Measurements from ENCODE around the gene DNAJB5.
A peak's percentile ranks its signal among the peaks of the same experiment; 100 is the strongest.

DNAJB5 gene

DNA sequence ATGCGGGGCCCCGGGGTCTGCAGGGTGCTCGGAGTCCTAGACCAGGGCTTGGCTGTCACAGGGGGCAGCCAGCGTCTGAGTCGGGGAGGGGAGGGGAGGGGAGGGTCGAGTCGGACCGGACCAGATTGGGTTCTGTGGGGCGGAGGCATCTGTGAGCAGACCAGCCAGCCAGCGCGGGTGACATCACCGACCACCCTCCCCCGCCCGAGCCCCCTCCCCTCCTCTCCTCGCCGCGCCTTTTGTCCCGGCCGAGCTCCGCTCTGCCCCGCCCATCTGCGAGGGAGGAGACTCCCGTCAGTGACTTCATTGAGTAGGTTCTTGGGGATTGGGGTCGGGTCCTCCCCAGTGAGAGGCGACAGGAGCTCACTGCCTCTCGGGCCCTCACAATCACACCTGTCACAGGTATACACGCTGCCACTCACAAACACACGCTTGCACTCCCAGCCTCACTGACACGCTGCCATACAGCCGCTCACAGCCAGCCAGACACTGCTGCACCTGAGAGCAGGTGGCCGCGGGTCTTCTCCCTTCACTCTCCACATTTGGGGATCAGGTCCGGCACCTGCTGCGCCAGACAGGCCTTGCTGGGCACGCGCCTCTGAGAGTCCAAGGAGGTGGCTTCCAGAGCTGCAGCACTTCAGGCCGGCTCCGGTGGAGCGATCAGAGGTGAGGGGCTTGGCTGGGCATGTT is 546 bp downstream of the DNAJB5 start:
- peak; percentile 46 for DNase-seq (ENCODE audit: low read depth)

DNA sequence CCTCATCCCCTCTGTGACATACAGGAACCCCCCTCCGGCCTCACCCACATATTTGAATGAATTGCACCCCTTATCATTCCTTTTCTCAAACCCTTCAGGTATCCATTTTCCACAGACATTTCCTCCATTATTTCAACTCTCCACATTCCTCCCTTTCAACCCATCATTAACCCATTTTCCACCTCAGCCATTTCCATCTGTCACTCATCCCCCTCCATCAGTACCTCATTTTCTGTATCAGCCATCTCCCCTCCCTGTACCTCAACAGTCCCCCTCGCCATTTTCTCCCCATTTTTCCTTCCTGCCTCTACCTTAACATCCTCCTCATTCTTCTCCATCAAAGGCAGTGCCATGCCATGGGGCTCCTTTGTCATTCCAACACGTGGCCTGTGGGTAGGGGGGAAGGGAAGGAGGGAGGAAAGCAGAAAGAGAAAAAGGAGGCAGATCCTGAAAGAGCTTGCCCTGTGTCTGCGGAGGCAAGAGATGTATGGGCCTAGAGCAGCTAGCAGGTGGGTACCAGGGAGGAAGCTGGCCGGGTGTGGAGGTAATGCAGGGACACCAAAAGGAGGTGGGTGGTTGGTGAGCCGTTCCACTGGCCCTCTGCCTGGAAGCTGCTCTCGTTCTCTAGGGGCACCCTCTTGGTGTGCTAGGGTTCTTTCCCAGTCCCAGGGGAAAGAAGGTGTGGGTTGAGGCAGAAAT is 1.5 kb downstream of the DNAJB5 start:
- DNase-seq (ENCODE audit: low read depth) = peak; percentile 37
- TF ChIP-seq, protein P1, sequence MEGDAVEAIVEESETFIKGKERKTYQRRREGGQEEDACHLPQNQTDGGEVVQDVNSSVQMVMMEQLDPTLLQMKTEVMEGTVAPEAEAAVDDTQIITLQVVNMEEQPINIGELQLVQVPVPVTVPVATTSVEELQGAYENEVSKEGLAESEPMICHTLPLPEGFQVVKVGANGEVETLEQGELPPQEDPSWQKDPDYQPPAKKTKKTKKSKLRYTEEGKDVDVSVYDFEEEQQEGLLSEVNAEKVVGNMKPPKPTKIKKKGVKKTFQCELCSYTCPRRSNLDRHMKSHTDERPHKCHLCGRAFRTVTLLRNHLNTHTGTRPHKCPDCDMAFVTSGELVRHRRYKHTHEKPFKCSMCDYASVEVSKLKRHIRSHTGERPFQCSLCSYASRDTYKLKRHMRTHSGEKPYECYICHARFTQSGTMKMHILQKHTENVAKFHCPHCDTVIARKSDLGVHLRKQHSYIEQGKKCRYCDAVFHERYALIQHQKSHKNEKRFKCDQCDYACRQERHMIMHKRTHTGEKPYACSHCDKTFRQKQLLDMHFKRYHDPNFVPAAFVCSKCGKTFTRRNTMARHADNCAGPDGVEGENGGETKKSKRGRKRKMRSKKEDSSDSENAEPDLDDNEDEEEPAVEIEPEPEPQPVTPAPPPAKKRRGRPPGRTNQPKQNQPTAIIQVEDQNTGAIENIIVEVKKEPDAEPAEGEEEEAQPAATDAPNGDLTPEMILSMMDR (IDR thresholded peaks at IDR 0.05; ENCODE audit: insufficient read depth, low read depth, low read length, missing control alignments) = no peak
- peak overlapping the region; percentile 86 for H3K4me3 ChIP-seq (ENCODE audit: low read depth, low read length)

More for the DNA sequence above, 546 bp downstream of the DNAJB5 start:
- peak overlapping the region; percentile 86 for H3K4me3 ChIP-seq (ENCODE audit: low read depth, low read length)
- TF ChIP-seq, protein P1 (IDR thresholded peaks at IDR 0.05; ENCODE audit: insufficient read depth, low read depth, low read length, missing control alignments) = no peak

DNA sequence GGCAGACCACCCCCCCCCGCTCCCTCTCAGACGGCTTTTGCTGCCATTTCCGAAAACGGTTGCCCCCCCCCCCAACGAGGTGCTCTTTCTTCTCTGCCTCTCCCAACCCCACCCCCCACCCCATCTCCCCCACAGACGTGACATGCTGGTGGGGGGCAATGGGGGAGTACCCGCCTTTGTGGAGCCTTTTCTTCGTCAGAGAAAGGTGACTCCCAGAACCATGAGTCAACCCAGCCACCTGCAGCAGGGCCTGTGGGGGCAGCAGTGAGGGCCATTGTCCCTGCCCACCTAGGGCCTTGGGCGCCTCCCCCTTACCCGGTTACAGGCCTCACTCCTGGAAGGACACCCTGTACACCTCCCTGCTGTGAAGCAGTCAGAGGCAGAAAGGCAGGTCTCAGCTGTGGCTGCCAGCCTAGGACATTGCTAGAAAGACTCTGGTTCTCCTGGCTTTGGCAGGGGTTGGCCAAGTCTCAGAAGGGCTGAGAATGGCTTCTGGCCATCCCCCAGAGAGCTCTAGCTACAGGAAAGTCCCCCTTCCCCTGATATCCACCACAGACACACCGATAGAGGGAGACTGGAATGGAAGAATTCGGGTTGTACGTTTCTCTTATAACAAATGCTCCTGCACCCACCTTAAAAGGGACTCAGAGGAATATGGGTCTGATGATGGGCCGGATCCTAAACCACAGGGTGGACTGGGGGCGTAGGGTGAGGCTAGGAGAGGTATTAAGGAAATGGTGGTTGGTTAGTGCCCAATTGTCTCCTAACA is 2.2 kb downstream of the DNAJB5 start:
- TF ChIP-seq, protein P1 (IDR thresholded peaks at IDR 0.05; ENCODE audit: insufficient read depth, low read depth, low read length, missing control alignments) = peak; percentile 23
- peak overlapping the region; percentile 21 for H3K4me3 ChIP-seq (ENCODE audit: low read depth, low read length)
- peak; percentile 58 for DNase-seq (ENCODE audit: low read depth)

DNA sequence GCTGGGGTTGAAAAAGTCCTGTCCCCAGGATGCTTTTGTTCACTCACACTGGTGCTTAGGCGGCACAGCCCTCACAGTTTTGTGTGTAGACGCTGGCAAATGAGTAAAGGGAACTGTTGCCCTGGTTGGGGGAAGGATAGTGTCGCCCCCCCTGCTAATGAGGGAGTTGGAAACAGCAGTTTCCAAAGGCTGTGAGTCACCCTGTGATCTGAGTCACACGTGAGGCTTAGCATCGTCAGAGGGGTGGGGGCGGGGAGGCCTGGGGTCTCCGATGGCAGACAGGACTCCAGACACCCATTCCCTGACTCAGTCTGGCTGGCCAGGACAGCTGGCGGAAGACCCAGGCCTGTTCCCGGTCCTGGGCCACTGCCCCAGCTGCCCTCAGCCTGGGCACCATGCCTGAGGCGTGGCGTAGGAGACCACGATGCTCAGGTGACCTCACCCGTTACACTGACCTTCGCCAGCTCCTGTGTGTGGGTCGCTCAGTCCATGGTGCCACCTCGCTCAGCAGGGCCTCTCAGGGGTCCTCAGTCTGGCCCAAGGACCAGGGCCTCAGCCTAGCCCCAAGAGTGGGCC is 2.9 kb downstream of the DNAJB5 start:
- peak; percentile 31 for DNase-seq (ENCODE audit: low read depth)
- TF ChIP-seq, protein P1 (IDR thresholded peaks at IDR 0.05; ENCODE audit: insufficient read depth, low read depth, low read length, missing control alignments) = no peak

DNA sequence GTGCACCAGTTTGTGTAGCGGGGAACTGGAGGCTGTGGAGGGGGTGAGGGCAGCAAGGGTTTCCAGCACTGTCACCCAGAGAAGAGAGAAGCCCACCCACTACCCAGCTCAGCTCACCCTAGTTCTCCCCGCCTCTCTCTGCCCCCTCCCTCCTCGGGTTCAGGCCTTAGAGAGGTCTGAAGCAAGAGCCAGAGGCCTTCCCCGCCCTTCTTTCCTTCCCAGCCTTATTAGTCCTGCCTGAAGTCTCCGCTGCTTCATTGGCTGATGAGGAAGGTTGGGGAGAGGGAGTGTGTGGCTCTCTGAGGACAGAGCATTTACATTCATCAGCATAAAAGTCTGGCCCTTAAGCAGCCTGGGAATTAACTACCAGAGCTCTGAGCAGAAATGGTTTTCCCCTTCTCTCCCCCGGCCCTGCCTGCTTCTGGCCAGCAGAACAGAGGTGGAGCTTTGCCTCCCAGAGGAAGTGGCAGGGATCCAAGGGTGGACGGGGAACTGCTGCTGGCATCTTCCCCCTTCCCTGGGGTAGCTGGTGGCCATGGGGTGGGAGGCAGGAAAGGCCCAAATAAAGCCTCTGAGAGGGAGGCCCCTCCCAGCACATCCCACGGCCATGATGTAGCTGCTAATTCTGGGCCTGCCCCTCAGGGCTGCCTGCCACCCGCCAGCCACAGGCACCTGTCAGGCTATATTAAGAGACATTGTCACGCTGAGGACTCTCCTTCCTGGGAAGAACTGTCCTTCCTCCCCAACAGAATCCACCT is 4.1 kb downstream of the DNAJB5 start:
- peak; percentile 54 for DNase-seq (ENCODE audit: low read depth)
- no peak overlapping the region for H3K4me3 ChIP-seq (ENCODE audit: low read depth, low read length)
- TF ChIP-seq, protein P1 (IDR thresholded peaks at IDR 0.05; ENCODE audit: insufficient read depth, low read depth, low read length, missing control alignments) = no peak

More for the DNA sequence above, 2.9 kb downstream of the DNAJB5 start:
- peak overlapping the region; percentile 21; the same call in 1 of the 2 replicates for H3K4me3 ChIP-seq (ENCODE audit: low read depth, low read length)

Data from GM12865 (cell line).